Prostate gland (tissue), 2 donors: ENCODE measurements around the gene EPGN.

Experiments used
- CTCF ChIP-seq, 4 experiments: fragments of 200-600 bp in 2 of 4; fragments of 450-650 bp in 2 of 4; sonication (generic) in 2 of 4; IDR thresholded peaks; 1 replicate in 3 of 4; 2 replicates in 1 of 4; pipeline ENCODE4 v1.5.1; 2016 to 2019; ENCODE audit warnings: antibody characterized with exemption in 4 of 4, mild to moderate bottlenecking in 2 of 4, moderate library complexity in 2 of 4
- POLR2AphosphoS5 ChIP-seq: sonication (generic); formaldehyde crosslinking; IDR thresholded peaks from one replicate; pipeline ENCODE4 v1.6.1; 2017; ENCODE audit warnings: antibody characterized with exemption

- TF ChIP-seq CTCF (IDR thresholded peaks at IDR 0.05) (no peak), POLR2AphosphoS5 (no peak)
Measured at GRCh38 chr4:74365761-74366160, 57.5 kb downstream of the EPGN start.
